ENCODE results near the gene HACE1.
"Not testable (repeated sequence)": the region's sequence is repeated elsewhere in the genome, so short reads cannot be mapped to it uniquely, and the experiment has no call there.

HACE1 gene

DNA sequence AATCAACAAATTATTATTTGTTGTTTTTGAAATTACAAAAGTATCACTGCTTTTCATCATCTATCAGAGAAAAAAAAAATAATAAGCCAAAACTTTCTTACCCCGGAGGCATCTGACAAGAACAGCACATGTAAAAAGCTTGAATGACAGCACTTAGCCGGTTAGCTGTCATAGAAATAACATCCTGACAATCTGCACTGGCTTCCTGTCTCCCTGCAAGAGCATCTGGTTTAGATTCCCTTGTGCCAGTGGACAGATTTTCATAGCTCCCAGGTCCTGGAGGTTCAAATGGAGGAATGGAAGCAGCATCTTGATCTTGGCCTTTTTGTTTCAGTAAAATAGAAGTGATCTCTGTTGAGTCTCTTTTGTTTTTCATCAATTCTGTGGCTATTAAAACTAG lies 74.8 kb downstream of the HACE1 start:
- Histone ChIP-seq H3K27me3 (ENCODE audit: insufficient read depth, low read length) (no peaks in the 10 kb centered on the region), H3K4me3 (ENCODE audit: low read length) (no peak overlapping the region), H3K27ac (ENCODE audit: low read length) (no peak overlapping the region), H3K9ac (ENCODE audit: low read depth, low read length) (no peak overlapping the region), H3K36me3 (ENCODE audit: insufficient read depth, low read depth, low read length) (peaks cover 13% of the 10 kb centered on the region; the same call in 1 of the 2 replicates), H3K4me1 (ENCODE audit: insufficient read depth, low read length) (no peaks in the 10 kb centered on the region), H3K9me3 (ENCODE audit: insufficient read depth, low read depth, low read length) (no peaks in the 10 kb centered on the region)

DNA sequence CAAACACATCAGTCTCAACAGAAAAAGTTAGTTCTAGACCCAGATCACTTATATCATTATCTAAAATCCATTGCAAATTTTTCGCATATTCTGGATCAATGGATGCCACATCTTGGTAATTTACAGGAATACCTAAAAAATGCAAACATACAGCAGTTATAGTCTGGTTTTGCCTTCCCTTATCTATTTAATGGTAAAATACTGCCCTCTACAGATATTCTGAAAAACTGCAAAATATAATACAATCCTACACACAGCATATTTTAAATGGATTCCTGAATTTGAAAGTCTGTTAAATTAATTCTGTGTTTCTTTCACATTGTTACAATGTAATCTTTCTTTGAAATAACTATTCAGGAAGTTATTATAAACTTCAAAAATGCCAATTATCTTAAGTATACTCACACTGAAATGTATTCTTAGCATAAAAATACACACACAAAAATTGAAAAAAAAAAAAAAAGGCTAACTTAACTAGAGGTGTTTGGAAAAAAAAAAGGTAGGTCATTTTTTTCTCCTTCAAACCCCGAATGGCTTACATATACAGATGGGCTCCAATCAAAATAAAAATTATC lies 88.4 kb downstream of the HACE1 start:
- Histone ChIP-seq H3K4me1 (ENCODE audit: insufficient read depth, low read length) (no peaks in the 10 kb centered on the region; the same call in 1 of the 2 replicates), H3K4me3 (ENCODE audit: low read length) (no peak overlapping the region), H3K9ac (ENCODE audit: low read depth, low read length) (no peak overlapping the region), H3K9me3 (ENCODE audit: insufficient read depth, low read depth, low read length) (no peaks in the 10 kb centered on the region), H3K27ac (ENCODE audit: low read length) (no peak overlapping the region), H3K27me3 (ENCODE audit: insufficient read depth, low read length) (no peaks in the 10 kb centered on the region), H3K36me3 (ENCODE audit: insufficient read depth, low read depth, low read length) (peaks cover 11% of the 10 kb centered on the region; the same call in 1 of the 2 replicates)

DNA sequence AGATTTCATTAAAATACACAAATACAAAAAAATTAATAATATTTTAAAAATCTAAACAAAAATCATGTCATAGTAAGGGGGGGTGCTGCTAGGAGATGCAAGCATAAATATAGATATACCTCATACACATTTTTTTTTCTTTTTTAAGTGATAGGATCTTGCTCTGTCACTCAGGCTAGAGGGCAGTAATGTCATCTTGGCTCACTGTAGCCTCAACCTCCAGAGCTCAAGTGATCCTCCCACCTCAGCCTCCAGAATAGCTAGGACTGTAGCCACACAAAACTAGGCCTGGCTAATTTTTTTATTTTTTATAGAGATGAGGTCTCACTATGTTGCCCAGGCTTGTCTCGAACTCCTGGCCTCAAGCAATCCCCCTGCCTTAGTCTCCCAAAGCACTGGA lies 90.8 kb downstream of the HACE1 start:
- no peaks in the 10 kb centered on the region for H3K27me3 ChIP-seq (ENCODE audit: insufficient read depth, low read length)
- H3K27ac ChIP-seq (ENCODE audit: low read length): no peak overlapping the region
- H3K9ac ChIP-seq (ENCODE audit: low read depth, low read length): no peak overlapping the region
- H3K4me1 ChIP-seq (ENCODE audit: insufficient read depth, low read length): peaks cover 4% of the 10 kb centered on the region; the same call in 1 of the 2 replicates
- no peak overlapping the region for H3K4me3 ChIP-seq (ENCODE audit: low read length)
- peaks cover 21% of the 10 kb centered on the region for H3K36me3 ChIP-seq (ENCODE audit: insufficient read depth, low read depth, low read length)
- H3K9me3 ChIP-seq (ENCODE audit: insufficient read depth, low read depth, low read length): no peaks in the 10 kb centered on the region

DNA sequence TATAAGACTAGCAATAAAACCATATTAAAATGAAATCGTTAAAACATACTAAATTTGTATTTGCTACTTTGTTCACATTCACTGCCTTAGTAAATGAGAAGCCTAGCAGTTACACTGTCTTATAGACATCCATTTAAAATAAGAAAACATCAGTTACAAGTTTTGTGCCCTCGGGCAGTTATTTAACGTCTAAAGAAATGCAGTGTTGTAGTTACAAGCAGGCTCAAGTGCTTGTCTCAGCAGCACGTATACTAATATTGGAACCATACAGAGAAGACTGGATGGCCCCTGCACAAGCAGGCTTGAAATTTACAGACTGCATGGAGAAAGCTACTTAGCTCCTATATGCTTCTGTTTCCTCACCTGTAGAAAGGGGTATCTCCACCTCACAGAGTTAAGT lies 93.1 kb downstream of the HACE1 start:
- no peak overlapping the region for H3K27ac ChIP-seq (ENCODE audit: low read length)
- no peaks in the 10 kb centered on the region for H3K27me3 ChIP-seq (ENCODE audit: insufficient read depth, low read length)
- H3K36me3 ChIP-seq (ENCODE audit: insufficient read depth, low read depth, low read length): peaks cover 21% of the 10 kb centered on the region
- H3K4me3 ChIP-seq (ENCODE audit: low read length): no peak overlapping the region
- no peaks in the 10 kb centered on the region for H3K9me3 ChIP-seq (ENCODE audit: insufficient read depth, low read depth, low read length)
- H3K4me1 ChIP-seq (ENCODE audit: insufficient read depth, low read length): peaks cover 4% of the 10 kb centered on the region; the same call in 1 of the 2 replicates
- H3K9ac ChIP-seq (ENCODE audit: low read depth, low read length): no peak overlapping the region

DNA sequence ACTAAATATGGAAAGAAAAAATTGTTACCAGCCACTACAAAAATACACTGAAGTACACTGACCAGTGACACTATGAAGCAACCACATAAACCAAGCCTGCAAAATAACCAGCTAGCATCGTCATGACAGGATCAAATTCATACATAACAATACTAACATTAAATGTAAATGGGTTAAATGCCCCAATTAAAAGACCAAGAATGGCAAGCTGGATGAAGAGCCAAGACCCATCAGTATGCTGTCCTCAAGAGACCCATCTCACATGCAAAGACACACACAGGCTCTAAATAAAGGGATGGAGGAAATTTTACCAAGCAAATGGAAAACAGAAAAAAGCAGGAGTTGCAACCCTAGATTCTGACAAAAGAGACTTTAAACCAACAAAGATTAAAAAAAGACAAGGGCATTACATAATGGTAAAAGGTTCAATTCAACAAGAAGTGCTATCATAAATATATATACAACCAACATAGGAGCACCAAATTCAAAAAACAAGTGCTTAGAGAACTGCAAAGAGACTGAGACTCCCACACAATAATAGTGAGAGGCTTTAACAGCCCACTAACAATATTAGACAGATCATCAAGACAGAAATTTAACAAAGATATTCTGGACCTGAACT lies 104.8 kb downstream of the HACE1 start:
- Histone ChIP-seq H3K27ac (ENCODE audit: low read length) (no peak overlapping the region), H3K27me3 (ENCODE audit: insufficient read depth, low read length) (no peaks in the 10 kb centered on the region), H3K4me3 (ENCODE audit: low read length) (no peak overlapping the region), H3K9ac (ENCODE audit: low read depth, low read length) (no peak overlapping the region), H3K36me3 (ENCODE audit: insufficient read depth, low read depth, low read length) (peaks cover 12% of the 10 kb centered on the region), H3K9me3 (ENCODE audit: insufficient read depth, low read depth, low read length) (peaks cover 21% of the 10 kb centered on the region), H3K4me1 (ENCODE audit: insufficient read depth, low read length) (peaks cover 5% of the 10 kb centered on the region; the same call in 1 of the 2 replicates)

DNA sequence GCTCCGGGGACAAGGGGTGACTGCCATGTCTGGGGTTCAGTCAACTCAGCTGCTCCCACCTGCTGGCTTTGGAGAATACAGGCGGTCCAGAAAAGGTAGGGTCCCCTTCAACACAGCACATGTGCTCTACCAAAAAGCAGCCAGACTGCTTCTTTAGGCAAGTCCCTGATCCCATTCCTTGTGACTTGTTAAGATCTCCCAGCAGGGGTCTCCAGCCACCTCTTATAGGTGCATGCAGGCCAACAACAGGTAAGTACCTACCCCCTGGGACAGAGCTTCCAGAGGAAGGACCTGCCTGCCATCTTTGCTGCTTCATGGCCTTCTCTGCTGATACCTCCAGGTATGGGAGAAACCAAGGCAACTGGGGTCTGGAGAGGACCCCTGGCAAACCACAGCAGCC lies 106.5 kb downstream of the HACE1 start:
- no peak overlapping the region for H3K27ac ChIP-seq (ENCODE audit: low read length)
- H3K4me3 ChIP-seq (ENCODE audit: low read length): no peak overlapping the region

DNA sequence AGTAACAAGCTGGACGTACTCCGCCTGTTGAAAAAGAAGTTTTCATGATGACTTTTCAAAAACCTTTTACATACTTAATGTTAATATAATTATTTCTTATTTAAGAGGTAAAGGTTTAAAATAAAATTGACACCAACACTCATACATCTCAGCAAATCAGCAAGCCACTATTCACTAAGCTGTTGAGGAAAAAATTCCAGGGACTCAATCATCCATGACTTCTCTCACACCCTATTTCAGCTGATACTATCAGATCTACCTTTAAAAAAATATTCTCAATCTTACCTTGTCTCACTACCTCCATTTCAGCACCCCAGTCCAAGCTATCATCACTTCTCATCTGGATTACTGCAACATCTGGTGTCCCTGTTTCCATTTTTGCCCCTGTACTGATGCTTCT lies 109.3 kb downstream of the HACE1 start:
- Histone ChIP-seq H3K9ac (ENCODE audit: low read depth, low read length) (no peak overlapping the region), H3K27me3 (ENCODE audit: insufficient read depth, low read length) (no peaks in the 10 kb centered on the region), H3K4me1 (ENCODE audit: insufficient read depth, low read length) (peaks cover 6% of the 10 kb centered on the region; the same call in 1 of the 2 replicates), H3K4me3 (ENCODE audit: low read length) (no peak overlapping the region), H3K27ac (ENCODE audit: low read length) (no peak overlapping the region), H3K9me3 (ENCODE audit: insufficient read depth, low read depth, low read length) (peaks cover 7% of the 10 kb centered on the region), H3K36me3 (ENCODE audit: insufficient read depth, low read depth, low read length) (no peaks in the 10 kb centered on the region)

More for the DNA sequence above, 106.5 kb downstream of the HACE1 start:
- peaks cover 21% of the 10 kb centered on the region for H3K9me3 ChIP-seq (ENCODE audit: insufficient read depth, low read depth, low read length)
- no peaks in the 10 kb centered on the region for H3K27me3 ChIP-seq (ENCODE audit: insufficient read depth, low read length)
- H3K36me3 ChIP-seq (ENCODE audit: insufficient read depth, low read depth, low read length): peaks cover 12% of the 10 kb centered on the region
- peaks cover 6% of the 10 kb centered on the region; the same call in 1 of the 2 replicates for H3K4me1 ChIP-seq (ENCODE audit: insufficient read depth, low read length)
- no peak overlapping the region for H3K9ac ChIP-seq (ENCODE audit: low read depth, low read length)

DNA sequence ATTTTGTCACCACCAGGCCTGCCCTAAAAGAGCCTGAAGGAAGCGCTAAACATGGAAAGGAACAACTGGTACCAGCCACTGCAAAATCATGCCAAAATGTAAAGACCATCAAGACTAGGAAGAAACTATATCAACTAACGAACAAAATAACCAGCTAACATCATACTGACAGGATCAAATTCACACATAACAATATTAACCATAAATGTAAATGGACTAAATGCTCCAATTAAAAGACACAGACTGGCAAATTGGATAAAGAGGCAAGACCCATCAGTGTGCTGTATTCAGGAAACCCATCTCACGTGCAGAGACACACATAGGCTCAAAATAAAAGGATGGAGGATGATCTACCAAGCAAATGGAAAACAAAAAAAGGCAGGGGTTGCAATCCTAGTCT lies 120.6 kb downstream of the HACE1 start:
- H3K9ac ChIP-seq (ENCODE audit: low read depth, low read length); H3K4me1 ChIP-seq (ENCODE audit: insufficient read depth, low read length); H3K27ac ChIP-seq (ENCODE audit: low read length); H3K36me3 ChIP-seq (ENCODE audit: insufficient read depth, low read depth, low read length); H3K27me3 ChIP-seq (ENCODE audit: insufficient read depth, low read length); H3K4me3 ChIP-seq (ENCODE audit: low read length); H3K9me3 ChIP-seq (ENCODE audit: insufficient read depth, low read depth, low read length): not testable (repeated sequence)

DNA sequence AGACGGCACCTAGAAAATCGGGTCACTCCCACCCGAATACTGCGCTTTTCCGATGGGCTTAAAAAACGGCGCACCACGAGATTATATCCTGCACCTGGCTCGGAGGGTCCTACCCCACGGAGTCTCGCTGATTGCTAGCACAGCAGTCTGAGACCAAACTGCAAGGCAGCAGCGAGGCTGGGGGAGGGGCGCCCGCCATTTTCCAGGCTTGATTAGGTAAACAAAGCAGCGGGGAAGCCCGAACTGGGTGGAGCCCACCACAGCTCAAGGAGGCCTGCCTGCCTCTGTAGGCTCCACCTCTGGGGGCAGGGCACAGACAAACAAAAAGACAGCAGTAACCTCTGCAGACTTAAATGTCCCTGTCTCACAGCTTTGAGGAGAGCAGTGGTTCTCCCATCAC lies 122.2 kb downstream of the HACE1 start:
- not testable (repeated sequence) for H3K9ac ChIP-seq (ENCODE audit: low read depth, low read length); H3K27ac ChIP-seq (ENCODE audit: low read length); H3K27me3 ChIP-seq (ENCODE audit: insufficient read depth, low read length); H3K9me3 ChIP-seq (ENCODE audit: insufficient read depth, low read depth, low read length); H3K36me3 ChIP-seq (ENCODE audit: insufficient read depth, low read depth, low read length); H3K4me3 ChIP-seq (ENCODE audit: low read length); H3K4me1 ChIP-seq (ENCODE audit: insufficient read depth, low read length)

DNA sequence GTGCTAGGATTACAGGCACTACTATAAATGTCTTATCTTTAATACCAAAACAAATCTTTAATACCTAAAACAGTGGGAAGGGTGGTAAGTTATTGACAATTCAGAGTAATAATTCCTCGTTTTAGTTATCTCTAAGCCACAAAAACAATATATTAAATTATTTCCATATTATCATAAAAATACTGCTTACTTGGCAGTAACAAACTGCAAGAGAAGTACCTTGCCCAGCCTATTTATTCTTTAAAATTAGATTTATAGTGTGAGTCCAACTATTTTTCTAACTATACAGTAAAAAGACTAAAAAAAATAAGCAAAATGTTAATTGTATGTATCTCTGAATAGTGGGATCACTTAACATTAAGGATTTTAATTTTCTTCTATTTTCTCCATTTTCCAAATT lies 123.2 kb downstream of the HACE1 start:
- H3K27me3 ChIP-seq (ENCODE audit: insufficient read depth, low read length): no peaks in the 10 kb centered on the region
- no peak overlapping the region for H3K4me3 ChIP-seq (ENCODE audit: low read length)
- no peaks in the 10 kb centered on the region for H3K9me3 ChIP-seq (ENCODE audit: insufficient read depth, low read depth, low read length)

DNA sequence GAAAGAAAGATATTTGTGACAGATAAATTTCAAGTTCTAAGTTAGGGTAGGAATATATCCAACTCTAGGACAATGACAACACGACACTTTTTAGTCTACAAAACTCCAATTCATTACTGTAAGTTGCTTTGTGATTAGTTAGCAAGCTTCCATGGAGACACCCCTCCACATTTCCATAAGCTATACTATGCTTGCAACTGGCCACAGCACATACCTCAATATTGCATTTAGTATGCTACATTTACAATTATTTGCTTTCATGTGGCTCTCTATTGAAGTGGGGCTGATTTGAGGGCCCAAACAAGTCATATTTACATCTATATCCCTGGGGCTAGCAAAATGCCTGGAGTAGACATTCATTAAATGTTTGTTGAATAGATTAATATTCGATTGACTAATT lies 129.3 kb downstream of the HACE1 start:
- no peaks in the 10 kb centered on the region for H3K9me3 ChIP-seq (ENCODE audit: insufficient read depth, low read depth, low read length)
- H3K36me3 ChIP-seq (ENCODE audit: insufficient read depth, low read depth, low read length): no peaks in the 10 kb centered on the region
- H3K4me1 ChIP-seq (ENCODE audit: insufficient read depth, low read length): no peaks in the 10 kb centered on the region; the same call in 1 of the 2 replicates
- no peaks in the 10 kb centered on the region for H3K27me3 ChIP-seq (ENCODE audit: insufficient read depth, low read length)
- H3K27ac ChIP-seq (ENCODE audit: low read length): no peak overlapping the region
- H3K4me3 ChIP-seq (ENCODE audit: low read length): no peak overlapping the region
- H3K9ac ChIP-seq (ENCODE audit: low read depth, low read length): no peak overlapping the region

More for the DNA sequence above, 123.2 kb downstream of the HACE1 start:
- Histone ChIP-seq H3K9ac (ENCODE audit: low read depth, low read length) (no peak overlapping the region), H3K4me1 (ENCODE audit: insufficient read depth, low read length) (no peaks in the 10 kb centered on the region), H3K36me3 (ENCODE audit: insufficient read depth, low read depth, low read length) (no peaks in the 10 kb centered on the region), H3K27ac (ENCODE audit: low read length) (no peak overlapping the region)

DNA sequence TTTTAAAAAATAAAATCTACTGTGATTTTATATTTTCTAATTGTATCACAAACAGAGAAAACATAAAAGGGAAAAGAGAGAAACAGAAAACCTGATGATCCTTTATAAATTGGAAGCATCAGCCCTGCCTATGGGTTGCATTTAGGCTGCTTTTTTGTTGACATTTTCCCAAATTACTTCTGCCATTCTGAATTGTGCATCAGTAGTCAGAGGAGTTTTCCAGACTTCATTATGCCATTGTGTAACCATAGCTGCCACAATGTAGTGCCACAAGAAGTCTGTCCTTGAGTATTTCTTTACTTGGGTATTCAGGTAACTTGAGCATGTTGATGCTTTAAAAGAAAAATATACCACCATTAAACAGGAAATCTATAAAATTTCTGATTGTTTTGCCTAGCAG lies 130.3 kb downstream of the HACE1 start:
- H3K9ac ChIP-seq (ENCODE audit: low read depth, low read length): no peak overlapping the region
- no peak overlapping the region for H3K27ac ChIP-seq (ENCODE audit: low read length)
- H3K9me3 ChIP-seq (ENCODE audit: insufficient read depth, low read depth, low read length): no peaks in the 10 kb centered on the region
- H3K4me1 ChIP-seq (ENCODE audit: insufficient read depth, low read length): no peaks in the 10 kb centered on the region; the same call in 1 of the 2 replicates
- H3K27me3 ChIP-seq (ENCODE audit: insufficient read depth, low read length): no peaks in the 10 kb centered on the region
- no peaks in the 10 kb centered on the region for H3K36me3 ChIP-seq (ENCODE audit: insufficient read depth, low read depth, low read length)
- H3K4me3 ChIP-seq (ENCODE audit: low read length): no peak overlapping the region

Measured in iPS-20b (cell line).